Measurements from ENCODE around the gene SUGCT.
A peak's percentile ranks its signal among the peaks of the same experiment; 100 is the strongest.

The SUGCT gene

GRCh38 chr7:40175725-40176510, 41.1 kb downstream of the SUGCT start:
- Histone ChIP-seq H3K4me3 (ENCODE audit: low read depth, low read length) (no peak overlapping the region), H3K27ac (no peak overlapping the region), H3K27me3 (replicated peaks) (no peaks in the 10 kb centered on the region), H3K36me3 (replicated peaks) (no peaks in the 10 kb centered on the region)
- peak; percentile 32 for DNase-seq
- in situ Hi-C loops (cut with HindIII; ENCODE audit: low pct_ligation_motif_present, low sequenced_read_pairs): no loop called here
- TF ChIP-seq CTCF (IDR thresholded peaks at IDR 0.05; ENCODE audit: low read depth, low read length, missing control alignments): no peak

GRCh38 chr7:40177071-40177470, 42.3 kb downstream of the SUGCT start:
- no peak overlapping the region for H3K27ac ChIP-seq
- no peak for DNase-seq
- H3K27me3 ChIP-seq (replicated peaks): no peaks in the 10 kb centered on the region
- in situ Hi-C loops (cut with HindIII; ENCODE audit: low pct_ligation_motif_present, low sequenced_read_pairs): no loop called here
- H3K36me3 ChIP-seq (replicated peaks): no peaks in the 10 kb centered on the region
- no peak for TF ChIP-seq CTCF (IDR thresholded peaks at IDR 0.05; ENCODE audit: low read depth, low read length, missing control alignments)
- H3K4me3 ChIP-seq (ENCODE audit: low read depth, low read length): no peak overlapping the region

DNA sequence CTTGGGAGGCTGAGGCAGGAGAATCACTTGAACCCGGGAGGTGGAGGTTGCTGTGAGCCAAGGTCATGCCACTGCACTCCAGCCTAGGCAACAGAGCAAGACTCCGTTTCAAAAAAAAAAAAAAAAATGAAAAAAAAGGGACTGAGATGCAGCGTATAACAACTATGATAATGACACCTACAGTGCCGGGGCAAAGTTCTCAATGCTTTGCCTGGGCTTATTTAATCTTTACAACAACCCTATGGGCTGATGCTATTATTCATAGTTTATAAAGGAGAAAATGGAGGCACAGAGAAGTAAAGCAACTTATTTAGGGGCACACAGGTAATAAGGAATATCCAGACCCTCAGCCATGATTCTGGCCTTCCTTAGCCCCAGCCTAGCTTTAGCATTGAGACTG, 47.6 kb downstream of the SUGCT start:
- in situ Hi-C loops (cut with HindIII; ENCODE audit: low pct_ligation_motif_present, low sequenced_read_pairs): no loop called here
- H3K27me3 ChIP-seq (replicated peaks): no peaks in the 10 kb centered on the region
- no peak for DNase-seq
- H3K27ac ChIP-seq: no peak overlapping the region
- H3K36me3 ChIP-seq (replicated peaks): no peaks in the 10 kb centered on the region
- H3K4me3 ChIP-seq (ENCODE audit: low read depth, low read length): no peak overlapping the region
- TF ChIP-seq CTCF (IDR thresholded peaks at IDR 0.05; ENCODE audit: low read depth, low read length, missing control alignments): no peak

GRCh38 chr7:40186586-40186985, 51.8 kb downstream of the SUGCT start:
- Histone ChIP-seq H3K4me3 (ENCODE audit: low read depth, low read length) (no peak overlapping the region), H3K27ac (no peak overlapping the region), H3K27me3 (replicated peaks) (no peaks in the 10 kb centered on the region), H3K36me3 (replicated peaks) (no peaks in the 10 kb centered on the region)
- no peak for DNase-seq
- peak; percentile 33 for TF ChIP-seq CTCF (IDR thresholded peaks at IDR 0.05; ENCODE audit: low read depth, low read length, missing control alignments)
- in situ Hi-C loops (cut with HindIII; ENCODE audit: low pct_ligation_motif_present, low sequenced_read_pairs): no loop called here

DNA sequence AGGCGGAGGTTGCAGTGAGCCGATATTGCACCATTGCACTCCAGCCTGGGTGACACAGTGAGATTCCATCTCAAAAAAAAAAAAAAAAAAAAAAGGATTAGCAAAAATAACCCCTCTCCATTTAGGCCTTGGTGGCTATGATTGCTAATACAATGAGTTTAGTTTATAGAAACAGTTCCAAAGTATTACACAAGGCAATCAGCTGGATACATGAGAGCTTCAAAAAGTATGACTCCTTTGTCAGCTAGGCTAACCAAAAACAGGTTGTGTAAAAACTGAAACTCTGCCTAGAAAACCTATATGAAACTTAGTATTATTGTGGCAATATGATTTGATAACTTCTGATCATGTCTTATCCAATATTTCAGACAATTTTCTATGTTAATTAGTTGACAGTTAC, 57.2 kb downstream of the SUGCT start:
- in situ Hi-C loops (cut with HindIII; ENCODE audit: low pct_ligation_motif_present, low sequenced_read_pairs): no loop called here
- no peaks in the 10 kb centered on the region for H3K27me3 ChIP-seq (replicated peaks)
- H3K36me3 ChIP-seq (replicated peaks): no peaks in the 10 kb centered on the region
- H3K4me3 ChIP-seq (ENCODE audit: low read depth, low read length): no peak overlapping the region
- no peak overlapping the region for H3K27ac ChIP-seq
- TF ChIP-seq CTCF (IDR thresholded peaks at IDR 0.05; ENCODE audit: low read depth, low read length, missing control alignments): no peak
- no peak for DNase-seq

GRCh38 chr7:40194745-40195144, 59.9 kb downstream of the SUGCT start:
- H3K27ac ChIP-seq: no peak overlapping the region
- in situ Hi-C loops (cut with HindIII; ENCODE audit: low pct_ligation_motif_present, low sequenced_read_pairs): no loop called here
- no peaks in the 10 kb centered on the region for H3K36me3 ChIP-seq (replicated peaks)
- H3K27me3 ChIP-seq (replicated peaks): no peaks in the 10 kb centered on the region
- TF ChIP-seq CTCF (IDR thresholded peaks at IDR 0.05; ENCODE audit: low read depth, low read length, missing control alignments): no peak
- H3K4me3 ChIP-seq (ENCODE audit: low read depth, low read length): no peak overlapping the region
- peak; percentile 63 for DNase-seq
